ENCODE measurements around the gene PLLP. TPM values are rescaled to one million over a fixed set of nuclear protein-coding genes. Genes with fewer than 3 reads are reported as not detected.

The PLLP gene
- total and polyA plus RNA-seq, 9 of the 15 experiments (the other 6 are each of a cell fraction or from before 2014, with no cell fraction given): 0.09 to 0.96 (median 0.27) TPM

DNA sequence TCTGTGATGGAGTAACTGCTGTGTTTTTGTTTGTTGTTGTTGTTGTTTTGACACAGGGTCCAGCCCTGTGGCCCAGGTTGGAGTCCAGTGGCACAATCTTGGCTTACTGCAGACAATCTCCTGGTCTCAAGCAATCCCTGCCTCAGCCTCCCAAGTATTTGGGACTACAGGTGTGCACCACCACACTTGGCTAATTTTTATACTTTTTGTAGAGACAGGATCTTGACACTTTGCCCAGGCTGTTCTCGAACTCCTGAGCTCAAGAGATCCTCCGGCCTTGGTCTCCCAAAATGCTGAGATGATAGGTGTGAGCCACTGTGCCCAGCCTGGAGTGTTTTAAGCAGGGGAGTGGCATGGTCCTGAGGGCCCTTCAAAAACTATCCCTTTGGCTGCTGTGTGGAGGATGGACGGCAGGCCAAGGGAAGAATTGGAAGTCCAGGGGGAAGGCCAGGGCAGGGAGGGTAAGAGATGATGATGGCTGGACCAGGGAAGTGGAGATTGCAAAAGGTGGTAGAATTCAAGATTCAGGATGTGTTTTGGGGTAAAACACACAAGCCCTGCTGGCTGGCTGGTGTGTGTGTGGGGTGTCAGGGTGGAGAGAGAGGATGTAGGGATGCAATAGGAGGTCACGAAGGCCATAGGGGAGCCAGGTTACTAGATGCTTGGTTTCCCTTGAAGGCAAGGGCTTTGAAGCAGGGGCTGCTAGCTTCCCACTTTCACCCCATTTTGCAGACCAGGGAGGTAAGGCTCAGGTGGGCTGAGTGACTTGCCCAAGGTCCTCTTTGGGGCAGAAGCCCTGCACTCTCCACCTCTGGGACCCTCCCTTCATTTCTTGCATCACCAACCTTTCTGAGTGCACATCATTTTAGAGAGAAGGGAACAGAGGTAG is 18.8 kb upstream of the PLLP start:
- intact Hi-C loops (cut with micrococcal nuclease) (loop anchor here (5.0 kb wide), 1 partner anchor 344 kb away; no protein-coding TSS in a partner anchor), in situ Hi-C loops (cut with MboI) (loop anchor here (5.0 kb wide), 2 partner anchors 114 to 214 kb away; no protein-coding TSS in a partner anchor)
- Histone ChIP-seq H3K79me2 (ENCODE audit: control insufficient read depth, insufficient read depth, low read length) (no peaks in the 10 kb centered on the region), H3K4me2 (ENCODE audit: insufficient read depth, low read length) (no peak overlapping the region), H3K27me3 (ENCODE audit: control insufficient read depth in 2 of 2, insufficient read depth in 2 of 2, low read length in 2 of 2) (peaks cover under 1 to 25% of the 10 kb centered on the region in 2 experiments; a peak in 4 of 5 replicates), H4K20me1 (replicated peaks; ENCODE audit: control insufficient read depth, insufficient read depth, low read length) (peaks cover 7% of the 10 kb centered on the region; the same call in 1 of the 2 replicates), H3K27ac (ENCODE audit: extremely low read depth, low read depth, low read length) (no peak overlapping the region), H3K9ac (ENCODE audit: insufficient read depth in 1 of 2, low read depth in 2 of 2, low read length in 2 of 2) (no peak overlapping the region), H3K9me1 (ENCODE audit: control insufficient read depth, insufficient read depth, low read length) (no peaks in the 10 kb centered on the region), H3K9me3 (replicated peaks; ENCODE audit: control insufficient read depth, insufficient read depth, low read depth, low read length) (no peaks in the 10 kb centered on the region), H3K36me3 (ENCODE audit: control insufficient read depth, insufficient read depth, low read length) (no peaks in the 10 kb centered on the region), H2AFZ (ENCODE audit: low read depth, low read length) (no peak overlapping the region), H3K4me1 (replicated peaks in 1 of 2; ENCODE audit: control insufficient read depth in 2 of 2, insufficient read depth in 2 of 2, low read length in 2 of 2) (peaks cover 14% of the 10 kb centered on the region in 2 experiments; a peak in 4 of 5 replicates), H3K4me3 (no peak overlapping the region)
- ATAC-seq: no peak
- CTCF ChIA-PET (ENCODE audit: low intra/inter-chr PET ratio): interaction anchor here (6.2 kb wide), 1 partner anchor 116 kb away, joined by 109 read pairs; no protein-coding TSS in a partner anchor
- WGBS (ENCODE audit: insufficient coverage, low coverage, missing lambda C conversion rate): 6% methylated on average over 4 of the region's 4 CpGs
- BruUV-seq (replicated peaks): no TSS peak
- FAIRE-seq: no peak
- POLR2A ChIA-PET: interaction anchor here (0.8 kb wide), 1 partner anchor 114 kb away, joined by 3 read pairs; no protein-coding TSS in a partner anchor
- no peak for DNase-seq (ENCODE audit: extremely low read depth in 1 of 4, low spot score in 3 of 4)
- TF ChIP-seq ILK (tag; IDR thresholded peaks at IDR 0.05; ENCODE audit: borderline replicate concordance, low read depth) (no peak), NONO (IDR thresholded peaks at IDR 0.05; ENCODE audit: low read depth in 2 of 2, low read length in 1 of 2) (no peak), ZNF431 (CRISPR knock-in tag; IDR thresholded peaks at IDR 0.05) (no peak), ZNF79 (CRISPR knock-in tag; IDR thresholded peaks at IDR 0.05; ENCODE audit: low read depth) (no peak), TBP (optimal IDR thresholded peaks at IDR 0.05; ENCODE audit: low read depth, low read length) (no peak), SRSF7 (optimal IDR thresholded peaks at IDR 0.05; ENCODE audit: low read depth, low read length) (no peak), POLR2G (IDR thresholded peaks at IDR 0.05; ENCODE audit: low read depth, low read length) (no peak), GABPB1 (CRISPR knock-in tag; IDR thresholded peaks at IDR 0.05) (no peak), EHMT2 (IDR thresholded peaks at IDR 0.05) (no peak), NFATC3 (IDR thresholded peaks at IDR 0.05) (no peak), CBX5 (IDR thresholded peaks at IDR 0.05; ENCODE audit: borderline replicate concordance, low read depth) (no peak), KLF13 (tag; IDR thresholded peaks at IDR 0.05; ENCODE audit: borderline replicate concordance, low read depth) (no peak), NFRKB (IDR thresholded peaks at IDR 0.05; ENCODE audit: low read depth) (no peak)
- TF ChIP-seq, protein P1, sequence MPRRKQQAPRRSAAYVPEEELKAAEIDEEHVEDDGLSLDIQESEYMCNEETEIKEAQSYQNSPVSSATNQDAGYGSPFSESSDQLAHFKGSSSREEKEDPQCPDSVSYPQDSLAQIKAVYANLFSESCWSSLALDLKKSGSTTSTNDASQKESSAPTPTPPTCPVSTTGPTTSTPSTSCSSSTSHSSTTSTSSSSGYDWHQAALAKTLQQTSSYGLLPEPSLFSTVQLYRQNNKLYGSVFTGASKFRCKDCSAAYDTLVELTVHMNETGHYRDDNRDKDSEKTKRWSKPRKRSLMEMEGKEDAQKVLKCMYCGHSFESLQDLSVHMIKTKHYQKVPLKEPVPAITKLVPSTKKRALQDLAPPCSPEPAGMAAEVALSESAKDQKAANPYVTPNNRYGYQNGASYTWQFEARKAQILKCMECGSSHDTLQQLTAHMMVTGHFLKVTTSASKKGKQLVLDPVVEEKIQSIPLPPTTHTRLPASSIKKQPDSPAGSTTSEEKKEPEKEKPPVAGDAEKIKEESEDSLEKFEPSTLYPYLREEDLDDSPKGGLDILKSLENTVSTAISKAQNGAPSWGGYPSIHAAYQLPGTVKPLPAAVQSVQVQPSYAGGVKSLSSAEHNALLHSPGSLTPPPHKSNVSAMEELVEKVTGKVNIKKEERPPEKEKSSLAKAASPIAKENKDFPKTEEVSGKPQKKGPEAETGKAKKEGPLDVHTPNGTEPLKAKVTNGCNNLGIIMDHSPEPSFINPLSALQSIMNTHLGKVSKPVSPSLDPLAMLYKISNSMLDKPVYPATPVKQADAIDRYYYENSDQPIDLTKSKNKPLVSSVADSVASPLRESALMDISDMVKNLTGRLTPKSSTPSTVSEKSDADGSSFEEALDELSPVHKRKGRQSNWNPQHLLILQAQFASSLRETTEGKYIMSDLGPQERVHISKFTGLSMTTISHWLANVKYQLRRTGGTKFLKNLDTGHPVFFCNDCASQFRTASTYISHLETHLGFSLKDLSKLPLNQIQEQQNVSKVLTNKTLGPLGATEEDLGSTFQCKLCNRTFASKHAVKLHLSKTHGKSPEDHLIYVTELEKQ (CRISPR knock-in tag; IDR thresholded peaks at IDR 0.05): no peak
- TF ChIP-seq, protein P2, sequence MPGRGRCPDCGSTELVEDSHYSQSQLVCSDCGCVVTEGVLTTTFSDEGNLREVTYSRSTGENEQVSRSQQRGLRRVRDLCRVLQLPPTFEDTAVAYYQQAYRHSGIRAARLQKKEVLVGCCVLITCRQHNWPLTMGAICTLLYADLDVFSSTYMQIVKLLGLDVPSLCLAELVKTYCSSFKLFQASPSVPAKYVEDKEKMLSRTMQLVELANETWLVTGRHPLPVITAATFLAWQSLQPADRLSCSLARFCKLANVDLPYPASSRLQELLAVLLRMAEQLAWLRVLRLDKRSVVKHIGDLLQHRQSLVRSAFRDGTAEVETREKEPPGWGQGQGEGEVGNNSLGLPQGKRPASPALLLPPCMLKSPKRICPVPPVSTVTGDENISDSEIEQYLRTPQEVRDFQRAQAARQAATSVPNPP (IDR thresholded peaks at IDR 0.05; ENCODE audit: borderline replicate concordance, insufficient read depth, insufficient read length): no peak

Measured in K562 (cell line).